IMR-90 (cell line): Measurements from ENCODE around the gene DARS1. TPM values are rescaled to one million over a fixed set of nuclear protein-coding genes. Genes with fewer than 3 reads are reported as not detected.

Experiments used
- ATAC-seq: fragments of 200-7000 bp; cut with Tn5 transposase; 2 replicates; pipeline ENCODE4 v1.9.1; 2020; ENCODE audit warnings: low read depth, mild to moderate bottlenecking, moderate library complexity
- BruUV-seq: library from RNA; stranded (reverse); fragments of 400-500 nt; replicated peaks from 2 replicates; lab custom pipeline; 2021; lab: Mats Ljungman, UMichigan
- CTCF ChIA-PET: fragments of 300-600 bp; formaldehyde crosslinking; extraction: SDS; loops from one replicate; lab custom pipeline; 2021; ENCODE audit warnings: antibody characterized with exemption; lab: Yijun Ruan, JAX
- POLR2A ChIA-PET: fragments of 300-600 bp; sonication (Branson Sonifier 250); formaldehyde crosslinking; loops from one replicate; lab custom pipeline; 2022; ENCODE audit warnings: antibody characterized with exemption; ENCODE audit not compliant: unreplicated experiment; lab: Charles Lee
- DNase-seq: peaks from one replicate; pipeline ENCODE4 v3.0.0; 2013
- H2AFZ ChIP-seq: replicated peaks from 2 replicates; pipeline ENCODE3; 2013; ENCODE audit warnings: low read length, mild to moderate bottlenecking; ENCODE audit not compliant: poor library complexity
- H2AK5ac ChIP-seq: 2 replicates; pipeline ENCODE4 v1.6.1; 2013; ENCODE audit warnings: low read depth, low read length, inconsistent platforms
- H2AK9ac ChIP-seq: replicated peaks from 2 replicates; pipeline ENCODE3; 2013; ENCODE audit warnings: mild to moderate bottlenecking, low read depth, low read length, moderate library complexity; ENCODE audit not compliant: poor library complexity
- H2BK120ac ChIP-seq: 2 replicates; pipeline ENCODE4 v1.6.1; 2013; ENCODE audit warnings: low read depth, low read length, inconsistent platforms
- H2BK15ac ChIP-seq: 3 replicates; pipeline ENCODE4 v1.6.1; 2013; ENCODE audit warnings: low read depth, low read length, inconsistent platforms
- H2BK20ac ChIP-seq: 2 replicates; pipeline ENCODE4 v1.6.1; 2013; ENCODE audit warnings: low read depth, mild to moderate bottlenecking, inconsistent platforms, low read length, moderate library complexity
- H2BK5ac ChIP-seq: 2 replicates; pipeline ENCODE4 v1.6.1; 2013; ENCODE audit warnings: mild to moderate bottlenecking, low read depth, low read length, inconsistent platforms; ENCODE audit not compliant: poor library complexity, severe bottlenecking
- H3K14ac ChIP-seq: replicated peaks from 2 replicates; pipeline ENCODE4 v1.6.1; 2013; ENCODE audit warnings: low read depth, low read length, inconsistent platforms
- H3K18ac ChIP-seq: 2 replicates; pipeline ENCODE4 v1.6.1; 2013; ENCODE audit warnings: low read depth, low read length, control low read depth
- H3K23ac ChIP-seq: 2 replicates; pipeline ENCODE4 v1.6.1; 2013; ENCODE audit warnings: low read depth, low read length, inconsistent platforms
- H3K27ac ChIP-seq: 2 replicates; pipeline ENCODE4 v1.5.1; 2013; ENCODE audit warnings: mild to moderate bottlenecking, control low read depth, low read length; ENCODE audit not compliant: insufficient read depth
- H3K27me3 ChIP-seq: 2 replicates; pipeline ENCODE4 v1.6.1; 2013; ENCODE audit warnings: low read length; ENCODE audit not compliant: control insufficient read depth, insufficient read depth
- H3K36me3 ChIP-seq: 2 replicates; pipeline ENCODE4 v1.6.1; 2013; ENCODE audit warnings: low read length, mixed read lengths; ENCODE audit not compliant: control insufficient read depth, insufficient read depth
- H3K4ac ChIP-seq: 2 replicates; pipeline ENCODE4 v1.6.1; 2013; ENCODE audit warnings: low read depth, low read length, inconsistent platforms
- H3K4me1 ChIP-seq: 2 replicates; pipeline ENCODE4 v1.6.1; 2013; ENCODE audit warnings: low read length, mixed read lengths; ENCODE audit not compliant: control insufficient read depth, insufficient read depth
- H3K4me2 ChIP-seq: 2 replicates; pipeline ENCODE4 v1.6.1; 2013; ENCODE audit warnings: low read depth, mild to moderate bottlenecking, control low read depth, low read length, moderate library complexity
- H3K4me3 ChIP-seq: 2 replicates; pipeline ENCODE4 v1.5.1; 2013; ENCODE audit warnings: low read depth, mild to moderate bottlenecking, control low read depth, low read length, moderate library complexity; ENCODE audit not compliant: insufficient read depth
- H3K56ac ChIP-seq: 2 replicates; pipeline ENCODE4 v1.6.1; 2013; ENCODE audit warnings: low read length, inconsistent platforms; ENCODE audit not compliant: insufficient read depth; ENCODE audit errors: extremely low read depth
- H3K79me1 ChIP-seq, 2 experiments: 2 replicates each; pipeline ENCODE4 v1.6.1; 2013; ENCODE audit warnings: low read length in 2 of 2, inconsistent platforms in 1 of 2, low read depth in 1 of 2
- H3K9ac ChIP-seq: 2 replicates; pipeline ENCODE4 v1.6.1; 2013; ENCODE audit warnings: low read depth, low read length, control low read depth
- H3K9me1 ChIP-seq: 2 replicates; pipeline ENCODE4 v1.6.1; 2013; ENCODE audit warnings: low read length, inconsistent platforms; ENCODE audit not compliant: insufficient read depth
- H3K9me3 ChIP-seq: 2 replicates; pipeline ENCODE4 v1.6.1; 2013; ENCODE audit warnings: low read length; ENCODE audit not compliant: control insufficient read depth, insufficient read depth
- H4K20me1 ChIP-seq: 2 replicates; pipeline ENCODE4 v1.6.1; 2013; ENCODE audit warnings: low read length, inconsistent platforms; ENCODE audit not compliant: insufficient read depth
- H4K5ac ChIP-seq: 2 replicates; pipeline ENCODE4 v1.6.1; 2013; ENCODE audit warnings: mild to moderate bottlenecking, low read depth, low read length, control low read depth
- H4K8ac ChIP-seq, 2 experiments: 2 replicates each; pipeline ENCODE4 v1.6.1; 2013; ENCODE audit warnings: low read depth in 2 of 2, low read length in 2 of 2, control low read depth in 1 of 2, inconsistent platforms in 1 of 2
- H4K91ac ChIP-seq: 2 replicates; pipeline ENCODE4 v1.6.1; 2013; ENCODE audit warnings: low read depth, low read length, inconsistent platforms; ENCODE audit not compliant: insufficient read depth
- CEBPB ChIP-seq: IDR thresholded peaks from 2 replicates; pipeline ENCODE4 v1.6.1; 2012; ENCODE audit warnings: low read depth, low read length, improper control_type of control experiment
- FOS ChIP-seq: fragments of 150-350 bp; IDR thresholded peaks from 2 replicates; pipeline ENCODE4 v1.6.1; 2016; ENCODE audit warnings: low read depth, low read length
- MAZ ChIP-seq: IDR thresholded peaks from 2 replicates; pipeline ENCODE4 v1.6.1; 2012; ENCODE audit warnings: low read depth, mild to moderate bottlenecking, low read length, improper control_type of control experiment, moderate library complexity, borderline replicate concordance
- NFE2L2 ChIP-seq: fragments of 150-350 bp; IDR thresholded peaks from 2 replicates; pipeline ENCODE4 v1.6.1; 2016; ENCODE audit warnings: low read depth, mild to moderate bottlenecking, low read length
- POLR2A ChIP-seq: IDR thresholded peaks from 2 replicates; pipeline ENCODE4 v1.6.1; 2012; ENCODE audit warnings: mild to moderate bottlenecking, low read depth, low read length
- RAD21 ChIP-seq: IDR thresholded peaks from 2 replicates; pipeline ENCODE4 v1.6.1; 2012; ENCODE audit warnings: low read length, improper control_type of control experiment
- RCOR1 ChIP-seq: IDR thresholded peaks from 2 replicates; pipeline ENCODE4 v1.6.1; 2012; ENCODE audit warnings: mild to moderate bottlenecking, low read length, improper control_type of control experiment; ENCODE audit not compliant: insufficient replicate concordance
- RFX5 ChIP-seq: IDR thresholded peaks from 2 replicates; pipeline ENCODE4 v1.8.0; 2012; ENCODE audit warnings: low read depth, mild to moderate bottlenecking, low read length, moderate library complexity
- WGBS, 2 experiments: methylation state at CpG; one replicate each; pipeline versions ENCODE4 v1.1.5 to v1.1.7; 2013; ENCODE audit warnings: missing lambda C conversion rate in 2 of 2; ENCODE audit not compliant: insufficient read length in 1 of 2; ENCODE audit errors: extremely low coverage in 2 of 2; 5-methylcytosine and 5-hydroxymethylcytosine counted together
- dilution Hi-C: fragments of 300-500 bp; cut with HindIII; formaldehyde crosslinking; loops from one replicate; pipeline ENCODE4 v1.14.3; 2018; ENCODE audit warnings: low sequenced_read_pairs; ENCODE audit not compliant: unreplicated experiment
- in situ Hi-C: fragments of 300-500 bp; cut with MboI; formaldehyde crosslinking; loops from 3 replicates; pipeline ENCODE4 v1.14.3; 2019; ENCODE audit warnings: low sequenced_read_pairs, inconsistent platforms, mixed read lengths
- intact Hi-C: fragments of 100-400 bp; cut with micrococcal nuclease; formaldehyde crosslinking; loops from 2 replicates; pipeline ENCODE4 v1.10.0; 2022
- polyA plus RNA-seq, 3 experiments: library from polyadenylated mRNA; depleted of rRNA; stranded (reverse); fragments of >200 nt; gene quantifications; 2 replicates each; pipeline ENCODE4 v1.2.3, GENCODE V29; 2012; ENCODE audit warnings: low replicate concordance in 1 of 3
- total RNA-seq: library from RNA; depleted of rRNA; stranded (reverse); fragments of >200 nt; gene quantifications from 2 replicates; pipeline ENCODE4 v1.2.3, GENCODE V29; 2012
- TF ChIP-seq, protein P1 (sequence below): conservative IDR thresholded peaks from 2 replicates; pipeline ENCODE4 v1.5.1; 2012; ENCODE audit warnings: mild to moderate bottlenecking, low read depth, low read length, improper control_type of control experiment
- TF ChIP-seq, protein P2 (sequence below): fragments of 150-350 bp; IDR thresholded peaks from 2 replicates; pipeline ENCODE4 v1.6.1; 2017; ENCODE audit warnings: mild to moderate bottlenecking, antibody characterized with exemption, low read length, low read depth
- TF ChIP-seq, protein P3 (sequence below): fragments of 150-350 bp; IDR thresholded peaks from 2 replicates; pipeline ENCODE4 v1.6.1; 2016; ENCODE audit warnings: low read depth, mild to moderate bottlenecking, low read length, moderate library complexity, borderline replicate concordance

The DARS1 gene
- total and polyA plus RNA-seq, 2 of the 4 experiments (the other 2 are of a cell fraction), result 56.5 to 66.5 TPM

DNA sequence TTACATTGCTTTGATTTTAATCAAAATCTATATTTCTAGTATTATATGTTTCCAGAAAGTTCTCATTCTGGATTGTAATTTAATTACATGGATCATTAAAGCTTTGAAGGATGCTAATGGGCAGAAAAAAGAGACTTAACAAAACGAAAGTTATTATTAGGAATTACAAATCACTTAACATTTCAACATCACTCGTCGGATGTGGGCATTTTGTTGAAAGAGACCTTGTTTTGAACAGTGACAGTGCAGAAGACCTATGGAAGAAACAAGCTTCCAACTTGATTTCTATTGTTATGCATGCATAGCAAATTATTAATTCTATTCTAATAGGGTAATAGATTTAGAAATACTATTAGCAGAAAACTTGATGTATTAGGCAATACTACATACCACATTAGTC, 31.4 kb upstream of the DARS1 start:
- H3K9me3 ChIP-seq, result no peaks in the 10 kb centered on the region
- no peak overlapping the region for H3K27ac ChIP-seq
- intact Hi-C loops (no loop called here), in situ Hi-C loops (no loop called here), dilution Hi-C loops (no loop called here)
- H3K14ac ChIP-seq, result no peak overlapping the region
- H4K8ac ChIP-seq, result no peak overlapping the region
- H3K79me1 ChIP-seq, result no peaks in the 10 kb centered on the region
- ChIA-PET CTCF (no interaction called here), POLR2A (no interaction called here)
- no peak overlapping the region for H3K56ac ChIP-seq
- no peaks in the 10 kb centered on the region for H3K36me3 ChIP-seq
- no peak overlapping the region for H2AFZ ChIP-seq
- H2BK5ac ChIP-seq, result no peak overlapping the region
- H3K4me2 ChIP-seq, result no peak overlapping the region
- no peak overlapping the region for H2BK120ac ChIP-seq
- BruUV-seq, result no TSS peak
- DNase-seq, result no peak
- no peaks in the 10 kb centered on the region for H3K4me1 ChIP-seq
- no peak overlapping the region for H4K91ac ChIP-seq
- H3K23ac ChIP-seq, result no peak overlapping the region
- no peak overlapping the region for H3K4me3 ChIP-seq
- H2AK9ac ChIP-seq, result no peak overlapping the region
- peaks cover 11% of the 10 kb centered on the region for H3K27me3 ChIP-seq
- TF ChIP-seq RAD21 (no peak), FOS (no peak), POLR2A (no peak), RCOR1 (no peak), RFX5 (no peak), NFE2L2 (no peak), CEBPB (no peak), MAZ (no peak)
- TF ChIP-seq, protein P1, sequence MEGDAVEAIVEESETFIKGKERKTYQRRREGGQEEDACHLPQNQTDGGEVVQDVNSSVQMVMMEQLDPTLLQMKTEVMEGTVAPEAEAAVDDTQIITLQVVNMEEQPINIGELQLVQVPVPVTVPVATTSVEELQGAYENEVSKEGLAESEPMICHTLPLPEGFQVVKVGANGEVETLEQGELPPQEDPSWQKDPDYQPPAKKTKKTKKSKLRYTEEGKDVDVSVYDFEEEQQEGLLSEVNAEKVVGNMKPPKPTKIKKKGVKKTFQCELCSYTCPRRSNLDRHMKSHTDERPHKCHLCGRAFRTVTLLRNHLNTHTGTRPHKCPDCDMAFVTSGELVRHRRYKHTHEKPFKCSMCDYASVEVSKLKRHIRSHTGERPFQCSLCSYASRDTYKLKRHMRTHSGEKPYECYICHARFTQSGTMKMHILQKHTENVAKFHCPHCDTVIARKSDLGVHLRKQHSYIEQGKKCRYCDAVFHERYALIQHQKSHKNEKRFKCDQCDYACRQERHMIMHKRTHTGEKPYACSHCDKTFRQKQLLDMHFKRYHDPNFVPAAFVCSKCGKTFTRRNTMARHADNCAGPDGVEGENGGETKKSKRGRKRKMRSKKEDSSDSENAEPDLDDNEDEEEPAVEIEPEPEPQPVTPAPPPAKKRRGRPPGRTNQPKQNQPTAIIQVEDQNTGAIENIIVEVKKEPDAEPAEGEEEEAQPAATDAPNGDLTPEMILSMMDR, result no peak
- TF ChIP-seq, protein P2, sequence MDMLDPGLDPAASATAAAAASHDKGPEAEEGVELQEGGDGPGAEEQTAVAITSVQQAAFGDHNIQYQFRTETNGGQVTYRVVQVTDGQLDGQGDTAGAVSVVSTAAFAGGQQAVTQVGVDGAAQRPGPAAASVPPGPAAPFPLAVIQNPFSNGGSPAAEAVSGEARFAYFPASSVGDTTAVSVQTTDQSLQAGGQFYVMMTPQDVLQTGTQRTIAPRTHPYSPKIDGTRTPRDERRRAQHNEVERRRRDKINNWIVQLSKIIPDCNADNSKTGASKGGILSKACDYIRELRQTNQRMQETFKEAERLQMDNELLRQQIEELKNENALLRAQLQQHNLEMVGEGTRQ, result no peak
- TF ChIP-seq, protein P3, sequence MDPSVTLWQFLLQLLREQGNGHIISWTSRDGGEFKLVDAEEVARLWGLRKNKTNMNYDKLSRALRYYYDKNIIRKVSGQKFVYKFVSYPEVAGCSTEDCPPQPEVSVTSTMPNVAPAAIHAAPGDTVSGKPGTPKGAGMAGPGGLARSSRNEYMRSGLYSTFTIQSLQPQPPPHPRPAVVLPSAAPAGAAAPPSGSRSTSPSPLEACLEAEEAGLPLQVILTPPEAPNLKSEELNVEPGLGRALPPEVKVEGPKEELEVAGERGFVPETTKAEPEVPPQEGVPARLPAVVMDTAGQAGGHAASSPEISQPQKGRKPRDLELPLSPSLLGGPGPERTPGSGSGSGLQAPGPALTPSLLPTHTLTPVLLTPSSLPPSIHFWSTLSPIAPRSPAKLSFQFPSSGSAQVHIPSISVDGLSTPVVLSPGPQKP, result no peak
- no peak for ATAC-seq
- no peak overlapping the region for H4K5ac ChIP-seq
- H4K20me1 ChIP-seq, result no peaks in the 10 kb centered on the region
- no peak overlapping the region for H2BK20ac ChIP-seq
- no peak overlapping the region for H2BK15ac ChIP-seq
- WGBS, 2 experiments, result no CpG with 5 or more reads among the region's 3 CpGs
- no peak overlapping the region for H3K9ac ChIP-seq
- H3K9me1 ChIP-seq, result no peaks in the 10 kb centered on the region
- H3K18ac ChIP-seq, result no peak overlapping the region
- H2AK5ac ChIP-seq, result no peak overlapping the region
- no peak overlapping the region for H3K4ac ChIP-seq
